Measurements from ENCODE around the gene WDR35. TPM values are rescaled to one million over a fixed set of nuclear protein-coding genes. Genes with fewer than 3 reads are reported as not detected.

The WDR35 gene
- total and polyA plus RNA-seq, 10 of the 15 experiments (the other 5 are each of a cell fraction or from before 2014, with no cell fraction given) = 3.0 to 9.3 (median 6.3) TPM

- no peak for TF ChIP-seq ZNF592 (IDR thresholded peaks at IDR 0.05)
- TF ChIP-seq RB1 (IDR thresholded peaks at IDR 0.05; ENCODE audit: borderline replicate concordance) = peak; percentile 85; the same call in 1 of the 2 replicates
- TF ChIP-seq POLR2AphosphoS5 (IDR thresholded peaks at IDR 0.05; ENCODE audit: low read length) = peak; percentile 71; the same call in 1 of the 2 replicates
- peak; percentile 34; the same call in 1 of the 2 replicates for TF ChIP-seq CHD2 (IDR thresholded peaks at IDR 0.05; ENCODE audit: borderline replicate concordance, low read depth, low read length)
- TF ChIP-seq NRF1 (conservative IDR thresholded peaks at IDR 0.05; ENCODE audit: low read depth, low read length) = peak; percentile 37; the same call in 1 of the 2 replicates
- TF ChIP-seq LARP7 (IDR thresholded peaks at IDR 0.05) = peak; percentile 78
- TF ChIP-seq CREB1 (IDR thresholded peaks at IDR 0.05; ENCODE audit: low read depth) = peak; percentile 18; the same call in 1 of the 2 replicates
- TF ChIP-seq DPF2 (IDR thresholded peaks at IDR 0.05) = peak; percentile 51; the same call in 1 of the 2 replicates
- TF ChIP-seq BMI1 (IDR thresholded peaks at IDR 0.05; ENCODE audit: borderline replicate concordance) = peak; percentile 94
- peak; percentile 96 for TF ChIP-seq ZNF687 (IDR thresholded peaks at IDR 0.05)
- peak; percentile 66 for TF ChIP-seq GATAD2B (conservative IDR thresholded peaks at IDR 0.05; ENCODE audit: low read depth)
- TF ChIP-seq REST (IDR thresholded peaks at IDR 0.05; ENCODE audit: low read depth, low read length) = peak; percentile 50; the same call in 1 of the 2 replicates
Observed at GRCh38 chr2:19989667-19990415, at the start of gene WDR35 (continued).

Data from GM12878 (cell line).